ENCODE data around the gene LGI2. TPM values are rescaled to one million over a fixed set of nuclear protein-coding genes. Genes with fewer than 3 reads are reported as not detected.
"Not testable (repeated sequence)": the region's sequence is repeated elsewhere in the genome, so short reads cannot be mapped to it uniquely, and the experiment has no call there.

LGI2 gene
- total RNA-seq, 1 experiment from 2014 or later = not detected

DNA sequence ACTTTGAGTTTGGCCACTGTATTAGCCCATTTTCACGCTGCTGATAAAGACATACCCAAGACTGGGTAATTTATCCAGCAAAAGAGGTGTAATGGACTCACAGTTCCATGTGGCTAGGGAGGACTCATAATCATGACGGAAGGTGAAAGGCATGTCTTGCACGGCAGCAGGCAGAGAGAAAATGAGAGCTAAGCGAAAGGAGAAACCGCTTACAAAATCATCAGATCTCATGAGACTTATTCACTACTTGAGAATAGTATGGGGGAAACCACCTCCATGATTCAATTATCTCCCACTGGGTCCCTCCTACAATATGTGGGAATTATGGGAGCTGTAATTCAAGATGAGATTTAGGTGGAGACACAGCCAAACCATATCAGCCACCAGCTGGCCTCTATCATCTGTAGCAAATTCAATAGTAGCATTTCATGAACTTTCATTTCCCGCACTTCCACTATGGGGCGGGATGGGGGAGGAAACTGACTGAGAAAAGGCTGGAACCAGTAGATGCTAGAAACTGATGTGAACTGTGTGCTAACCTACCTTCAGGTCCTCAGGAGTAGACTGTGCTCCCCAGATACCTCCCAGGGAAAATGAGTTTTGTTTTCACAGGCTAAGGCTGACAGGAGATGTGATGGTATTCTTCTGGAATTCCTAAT, 35.3 kb upstream of the LGI2 start:
- Histone ChIP-seq H3K36me3 (ENCODE audit: insufficient read depth, low read length) (no peaks in the 10 kb centered on the region), H3K9me2 (replicated peaks; ENCODE audit: insufficient read depth, low read length) (no peaks in the 10 kb centered on the region), H4K20me1 (ENCODE audit: insufficient read depth, low read depth, low read length) (no peaks in the 10 kb centered on the region), H3K4me1 (ENCODE audit: low read length) (no peaks in the 10 kb centered on the region), H3K9me3 (ENCODE audit: low read length) (no peaks in the 10 kb centered on the region), H3K4me2 (ENCODE audit: low read depth, low read length, poor library complexity, severe bottlenecking) (no peak overlapping the region), H3K79me2 (ENCODE audit: low read length) (no peaks in the 10 kb centered on the region), H3K27me3 (ENCODE audit: low read length) (no peaks in the 10 kb centered on the region), H3K9ac (ENCODE audit: low read length) (no peak overlapping the region), H3K27ac (ENCODE audit: low read length) (no peak overlapping the region), H3K4me3 (ENCODE audit: low read length) (no peak overlapping the region), H2AFZ (ENCODE audit: low read length) (no peak overlapping the region)
- no peak for DNase-seq

DNA sequence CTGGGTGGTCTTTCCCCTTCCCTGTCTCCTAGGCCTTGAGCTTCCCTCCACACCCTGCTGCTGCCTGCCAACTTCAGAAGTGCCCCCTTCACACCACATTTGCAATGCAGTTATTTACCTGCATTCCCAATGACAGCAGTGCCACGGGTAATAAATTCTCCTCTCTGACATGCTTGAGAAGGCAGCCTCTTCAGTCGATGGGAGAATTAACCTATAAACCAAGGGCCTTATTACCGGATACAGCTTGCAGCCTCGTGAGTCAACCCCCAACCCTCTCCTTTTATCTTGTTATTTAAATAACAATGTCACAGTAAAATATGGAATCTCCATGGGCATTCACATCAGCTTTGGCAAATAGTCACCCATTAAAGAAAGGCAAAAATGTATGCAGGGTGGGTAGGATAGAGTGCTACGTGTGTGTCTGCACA, 34.7 kb upstream of the LGI2 start:
- Histone ChIP-seq H3K27me3 (ENCODE audit: low read length) (no peaks in the 10 kb centered on the region), H3K9me3 (ENCODE audit: low read length) (no peaks in the 10 kb centered on the region), H3K9me2 (replicated peaks; ENCODE audit: insufficient read depth, low read length) (no peaks in the 10 kb centered on the region), H3K4me1 (ENCODE audit: low read length) (no peaks in the 10 kb centered on the region), H3K4me2 (ENCODE audit: low read depth, low read length, poor library complexity, severe bottlenecking) (no peak overlapping the region), H3K79me2 (ENCODE audit: low read length) (no peaks in the 10 kb centered on the region), H2AFZ (ENCODE audit: low read length) (no peak overlapping the region), H3K4me3 (ENCODE audit: low read length) (no peak overlapping the region), H3K9ac (ENCODE audit: low read length) (no peak overlapping the region), H3K36me3 (ENCODE audit: insufficient read depth, low read length) (no peaks in the 10 kb centered on the region), H4K20me1 (ENCODE audit: insufficient read depth, low read depth, low read length) (no peaks in the 10 kb centered on the region), H3K27ac (ENCODE audit: low read length) (no peak overlapping the region)
- DNase-seq = no peak

DNA sequence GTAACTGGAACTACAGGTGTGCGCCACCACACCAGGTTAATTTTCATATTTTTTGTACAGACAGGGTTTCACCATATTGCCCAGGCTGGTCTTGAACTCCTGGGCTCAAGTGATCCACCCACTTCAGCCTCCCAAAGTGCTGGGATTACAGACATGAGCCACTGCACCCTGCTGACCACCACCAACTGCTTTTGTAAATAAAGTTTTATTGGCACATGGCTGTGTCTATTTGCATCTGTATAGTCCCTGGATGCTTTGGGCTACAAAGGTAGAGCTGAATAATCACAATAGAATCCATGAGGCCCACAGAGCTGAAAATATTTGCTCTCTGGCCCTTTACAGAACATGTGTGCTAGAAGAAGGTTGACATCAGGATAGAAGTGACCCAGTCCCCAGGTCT, 33.7 kb upstream of the LGI2 start:
- H4K20me1 ChIP-seq (ENCODE audit: insufficient read depth, low read depth, low read length); H3K27ac ChIP-seq (ENCODE audit: low read length); H2AFZ ChIP-seq (ENCODE audit: low read length); H3K79me2 ChIP-seq (ENCODE audit: low read length); H3K9me3 ChIP-seq (ENCODE audit: low read length); H3K9ac ChIP-seq (ENCODE audit: low read length); H3K27me3 ChIP-seq (ENCODE audit: low read length); H3K4me1 ChIP-seq (ENCODE audit: low read length); H3K4me3 ChIP-seq (ENCODE audit: low read length); H3K9me2 ChIP-seq (replicated peaks; ENCODE audit: insufficient read depth, low read length); H3K4me2 ChIP-seq (ENCODE audit: low read depth, low read length, poor library complexity, severe bottlenecking); H3K36me3 ChIP-seq (ENCODE audit: insufficient read depth, low read length); DNase-seq: not testable (repeated sequence)

DNA sequence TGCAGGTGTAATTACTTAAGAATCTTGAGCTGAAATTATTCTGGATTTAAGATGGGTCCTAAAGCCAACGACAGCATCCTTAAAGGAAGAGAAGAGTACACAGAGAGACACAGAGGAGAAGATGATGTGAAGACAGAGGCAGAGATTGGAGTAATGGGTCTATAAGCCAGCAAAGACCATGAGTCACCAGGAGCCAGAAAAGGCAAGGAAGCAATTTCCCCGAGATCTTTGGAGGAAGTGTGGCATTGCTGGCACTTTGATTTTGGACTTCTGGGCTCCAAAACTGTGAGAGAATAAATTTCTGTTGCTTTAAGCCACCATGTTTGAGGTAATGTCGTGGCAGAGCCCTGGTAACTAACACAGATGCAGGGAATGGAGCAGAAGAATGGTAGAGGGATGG, 32.4 kb upstream of the LGI2 start:
- Histone ChIP-seq H3K79me2 (ENCODE audit: low read length) (no peaks in the 10 kb centered on the region), H3K36me3 (ENCODE audit: insufficient read depth, low read length) (no peaks in the 10 kb centered on the region; the same call in 1 of the 2 replicates), H4K20me1 (ENCODE audit: insufficient read depth, low read depth, low read length) (no peaks in the 10 kb centered on the region), H3K27ac (ENCODE audit: low read length) (no peak overlapping the region), H3K9me3 (ENCODE audit: low read length) (no peaks in the 10 kb centered on the region), H2AFZ (ENCODE audit: low read length) (no peak overlapping the region), H3K27me3 (ENCODE audit: low read length) (no peaks in the 10 kb centered on the region), H3K4me2 (ENCODE audit: low read depth, low read length, poor library complexity, severe bottlenecking) (no peak overlapping the region), H3K9me2 (replicated peaks; ENCODE audit: insufficient read depth, low read length) (no peaks in the 10 kb centered on the region), H3K4me3 (ENCODE audit: low read length) (no peak overlapping the region), H3K4me1 (ENCODE audit: low read length) (no peaks in the 10 kb centered on the region), H3K9ac (ENCODE audit: low read length) (no peak overlapping the region)
- DNase-seq = no peak

DNA sequence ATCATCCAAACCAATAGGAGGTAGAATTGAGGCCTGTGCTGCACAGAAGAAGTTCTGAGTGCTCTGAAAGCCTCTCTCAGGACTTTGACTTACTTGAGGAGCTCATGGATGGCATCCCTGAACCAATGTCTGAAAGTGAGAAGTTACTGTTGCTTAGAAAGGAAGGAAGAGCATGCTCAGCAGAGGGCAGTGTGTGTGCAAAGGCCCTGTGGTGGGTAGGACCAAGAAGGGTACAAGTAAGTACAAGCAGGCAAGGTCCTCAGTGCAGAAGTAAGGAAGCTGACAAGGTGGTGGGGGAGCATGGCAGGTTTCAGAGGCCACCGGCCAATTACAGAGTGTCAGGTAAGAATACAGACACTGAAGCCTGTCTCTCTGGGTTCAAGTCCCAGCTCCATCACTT, 31.4 kb upstream of the LGI2 start:
- Histone ChIP-seq H3K9me3 (ENCODE audit: low read length) (no peaks in the 10 kb centered on the region), H3K27me3 (ENCODE audit: low read length) (no peaks in the 10 kb centered on the region), H3K4me1 (ENCODE audit: low read length) (no peaks in the 10 kb centered on the region), H3K9me2 (replicated peaks; ENCODE audit: insufficient read depth, low read length) (no peaks in the 10 kb centered on the region), H2AFZ (ENCODE audit: low read length) (no peak overlapping the region), H4K20me1 (ENCODE audit: insufficient read depth, low read depth, low read length) (no peaks in the 10 kb centered on the region), H3K4me2 (ENCODE audit: low read depth, low read length, poor library complexity, severe bottlenecking) (no peak overlapping the region), H3K27ac (ENCODE audit: low read length) (no peak overlapping the region), H3K79me2 (ENCODE audit: low read length) (no peaks in the 10 kb centered on the region), H3K4me3 (ENCODE audit: low read length) (no peak overlapping the region), H3K9ac (ENCODE audit: low read length) (no peak overlapping the region), H3K36me3 (ENCODE audit: insufficient read depth, low read length) (no peaks in the 10 kb centered on the region; the same call in 1 of the 2 replicates)
- no peak for DNase-seq

DNA sequence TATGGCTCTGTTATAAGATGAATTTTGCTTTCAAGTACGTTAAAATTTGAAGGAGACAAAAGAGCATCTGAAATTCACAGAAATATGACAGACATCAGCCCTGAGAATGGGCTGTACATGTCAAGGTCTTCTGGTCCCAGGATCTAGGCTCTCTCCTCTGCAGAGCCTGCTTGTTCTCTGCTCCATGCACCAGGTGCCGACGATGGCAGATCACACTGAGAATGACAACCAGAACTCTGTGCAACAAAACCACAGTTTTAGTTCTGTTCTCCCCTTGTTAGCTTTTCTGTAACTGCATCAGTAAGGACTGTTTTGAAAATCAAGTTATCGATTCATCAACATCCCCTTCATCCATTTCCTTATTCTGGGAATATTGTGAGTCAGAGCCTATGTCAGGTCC, 30.9 kb upstream of the LGI2 start:
- no peaks in the 10 kb centered on the region for H4K20me1 ChIP-seq (ENCODE audit: insufficient read depth, low read depth, low read length)
- DNase-seq = no peak
- H3K9me3 ChIP-seq (ENCODE audit: low read length) = no peaks in the 10 kb centered on the region
- H3K27me3 ChIP-seq (ENCODE audit: low read length) = no peaks in the 10 kb centered on the region
- H2AFZ ChIP-seq (ENCODE audit: low read length) = no peak overlapping the region
- H3K36me3 ChIP-seq (ENCODE audit: insufficient read depth, low read length) = no peaks in the 10 kb centered on the region; the same call in 1 of the 2 replicates
- no peak overlapping the region for H3K27ac ChIP-seq (ENCODE audit: low read length)
- no peak overlapping the region for H3K9ac ChIP-seq (ENCODE audit: low read length)
- no peaks in the 10 kb centered on the region for H3K4me1 ChIP-seq (ENCODE audit: low read length)
- H3K4me2 ChIP-seq (ENCODE audit: low read depth, low read length, poor library complexity, severe bottlenecking) = no peak overlapping the region
- H3K4me3 ChIP-seq (ENCODE audit: low read length) = no peak overlapping the region
- H3K79me2 ChIP-seq (ENCODE audit: low read length) = no peaks in the 10 kb centered on the region
- no peaks in the 10 kb centered on the region for H3K9me2 ChIP-seq (replicated peaks; ENCODE audit: insufficient read depth, low read length)

DNA sequence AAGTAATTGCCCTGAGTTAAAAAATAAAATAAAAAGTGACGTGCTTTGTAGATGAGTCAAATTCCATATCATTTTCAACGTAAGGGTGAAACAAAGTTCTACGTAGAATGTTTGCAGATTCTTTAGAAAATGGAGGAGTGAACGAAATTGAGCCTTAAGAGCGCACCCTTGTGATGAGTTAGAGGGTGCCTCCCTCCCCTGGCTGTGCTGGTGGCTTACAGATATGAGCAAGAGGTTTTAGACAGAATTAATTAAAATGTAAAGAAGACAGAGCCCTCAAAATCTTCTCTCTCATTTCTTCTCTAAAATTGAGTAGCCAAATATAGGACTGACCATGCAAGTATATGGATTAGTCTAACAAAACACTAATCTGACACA, 30.2 kb upstream of the LGI2 start:
- H3K9ac ChIP-seq (ENCODE audit: low read length) = no peak overlapping the region
- H2AFZ ChIP-seq (ENCODE audit: low read length) = no peak overlapping the region
- no peak overlapping the region for H3K4me2 ChIP-seq (ENCODE audit: low read depth, low read length, poor library complexity, severe bottlenecking)
- H3K36me3 ChIP-seq (ENCODE audit: insufficient read depth, low read length) = no peaks in the 10 kb centered on the region; the same call in 1 of the 2 replicates
- H3K4me3 ChIP-seq (ENCODE audit: low read length) = no peak overlapping the region
- no peaks in the 10 kb centered on the region for H3K9me3 ChIP-seq (ENCODE audit: low read length)
- no peak overlapping the region for H3K27ac ChIP-seq (ENCODE audit: low read length)
- no peaks in the 10 kb centered on the region for H3K9me2 ChIP-seq (replicated peaks; ENCODE audit: insufficient read depth, low read length)
- no peaks in the 10 kb centered on the region for H3K79me2 ChIP-seq (ENCODE audit: low read length)
- no peaks in the 10 kb centered on the region for H3K27me3 ChIP-seq (ENCODE audit: low read length)
- no peaks in the 10 kb centered on the region for H3K4me1 ChIP-seq (ENCODE audit: low read length)
- DNase-seq = peak; percentile 49
- H4K20me1 ChIP-seq (ENCODE audit: insufficient read depth, low read depth, low read length) = no peaks in the 10 kb centered on the region

DNA sequence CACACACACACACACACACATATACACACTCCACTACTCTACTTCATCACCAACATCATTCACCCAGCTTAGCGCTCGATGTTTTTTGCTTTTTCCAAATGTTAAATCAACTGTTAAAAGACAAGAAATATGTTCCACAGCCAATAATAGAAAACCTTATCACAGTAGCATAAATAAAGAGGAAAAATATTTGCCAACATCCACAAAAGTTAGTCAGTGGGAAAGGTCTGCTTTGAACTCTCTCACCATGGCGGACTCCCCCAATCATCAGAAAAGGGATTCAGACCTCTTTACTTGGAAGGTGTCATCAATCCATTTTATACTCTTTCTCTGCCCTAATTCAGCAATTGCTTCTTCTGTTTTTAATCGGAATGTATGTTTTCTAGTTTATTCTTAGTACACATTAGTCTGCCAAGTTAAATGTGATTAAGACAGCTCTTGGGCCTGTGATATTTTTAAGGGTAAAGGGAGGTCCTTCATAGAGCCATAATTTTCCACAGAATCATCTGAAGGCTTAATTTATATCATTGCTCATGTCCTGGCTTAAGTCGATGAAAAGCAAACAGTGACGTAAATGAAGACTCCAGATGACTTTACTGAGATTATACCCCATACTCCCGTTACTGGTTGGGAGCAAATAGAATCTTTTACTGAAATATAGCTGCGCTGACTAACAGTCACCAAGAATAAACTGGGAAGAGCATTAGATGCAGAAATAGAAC, 29.7 kb upstream of the LGI2 start:
- no peaks in the 10 kb centered on the region for H3K4me1 ChIP-seq (ENCODE audit: low read length)

More for the DNA sequence above, 29.7 kb upstream of the LGI2 start:
- Histone ChIP-seq H3K9me3 (ENCODE audit: low read length) (no peaks in the 10 kb centered on the region), H3K27me3 (ENCODE audit: low read length) (no peaks in the 10 kb centered on the region), H2AFZ (ENCODE audit: low read length) (no peak overlapping the region), H3K9ac (ENCODE audit: low read length) (no peak overlapping the region), H3K79me2 (ENCODE audit: low read length) (no peaks in the 10 kb centered on the region), H3K27ac (ENCODE audit: low read length) (no peak overlapping the region), H3K4me2 (ENCODE audit: low read depth, low read length, poor library complexity, severe bottlenecking) (no peak overlapping the region), H4K20me1 (ENCODE audit: insufficient read depth, low read depth, low read length) (no peaks in the 10 kb centered on the region), H3K36me3 (ENCODE audit: insufficient read depth, low read length) (no peaks in the 10 kb centered on the region; the same call in 1 of the 2 replicates), H3K9me2 (replicated peaks; ENCODE audit: insufficient read depth, low read length) (no peaks in the 10 kb centered on the region), H3K4me3 (ENCODE audit: low read length) (no peak overlapping the region)
- no peak for DNase-seq

All from Karpas-422 (cell line).